DMS79 (cell line): Measurements from ENCODE around the gene ADCY2.
A peak's percentile ranks its signal among the peaks of the same experiment; 100 is the strongest.

Experiments used
- DNase-seq: peaks from one replicate; lab custom pipeline; 2025; lab: John Stamatoyannopoulos, UW

ADCY2 gene

GRCh38 chr5:7597059-7597642 is 201.2 kb downstream of the ADCY2 start:
- DNase-seq = no peak

GRCh38 chr5:7606840-7607465 is 211.0 kb downstream of the ADCY2 start:
- no peak for DNase-seq

- DNase-seq = no peak
These were observed 212.8 kb downstream of the ADCY2 start for GRCh38 chr5:7608772-7609171.

GRCh38 chr5:7609726-7610125 is 213.8 kb downstream of the ADCY2 start:
- DNase-seq = no peak

GRCh38 chr5:7610531-7611177 is 214.7 kb downstream of the ADCY2 start:
- DNase-seq = no peak

- DNase-seq = no peak
These were observed 215.6 kb downstream of the ADCY2 start for GRCh38 chr5:7611518-7611917.

GRCh38 chr5:7615566-7616061 is 219.7 kb downstream of the ADCY2 start:
- DNase-seq = no peak

- no peak for DNase-seq
These were observed 221.0 kb downstream of the ADCY2 start for GRCh38 chr5:7616897-7617296.

- no peak for DNase-seq
These were observed 226.6 kb downstream of the ADCY2 start for GRCh38 chr5:7622498-7622897.

GRCh38 chr5:7625740-7626139 is 229.8 kb downstream of the ADCY2 start:
- no peak for DNase-seq

- no peak for DNase-seq
These were observed 232.3 kb downstream of the ADCY2 start for GRCh38 chr5:7628248-7628647.

- DNase-seq = no peak
These were observed 232.9 kb downstream of the ADCY2 start for GRCh38 chr5:7628820-7629219.

GRCh38 chr5:7629561-7629960 is 233.6 kb downstream of the ADCY2 start:
- peak; percentile 80 for DNase-seq

GRCh38 chr5:7634837-7635236 is 238.9 kb downstream of the ADCY2 start:
- DNase-seq = no peak

GRCh38 chr5:7638456-7638855 is 242.5 kb downstream of the ADCY2 start:
- no peak for DNase-seq

- no peak for DNase-seq
These were observed 246.1 kb downstream of the ADCY2 start for GRCh38 chr5:7642029-7642428.

GRCh38 chr5:7644723-7645122 is 248.8 kb downstream of the ADCY2 start:
- DNase-seq = no peak

GRCh38 chr5:7650755-7651154 is 254.8 kb downstream of the ADCY2 start:
- DNase-seq = no peak

GRCh38 chr5:7653046-7653445 is 257.1 kb downstream of the ADCY2 start:
- no peak for DNase-seq

GRCh38 chr5:7657153-7657552 is 261.2 kb downstream of the ADCY2 start:
- DNase-seq = no peak

GRCh38 chr5:7659420-7659819 is 263.5 kb downstream of the ADCY2 start:
- DNase-seq = no peak

GRCh38 chr5:7662289-7662688 is 266.4 kb downstream of the ADCY2 start:
- no peak for DNase-seq

GRCh38 chr5:7663808-7664207 is 267.9 kb downstream of the ADCY2 start:
- no peak for DNase-seq
